ENCODE data around the gene TNP1. TPM values are rescaled to one million over a fixed set of nuclear protein-coding genes. Genes with fewer than 3 reads are reported as not detected.

Gene TNP1
- total RNA-seq, 4 donors from 2014 or later: not detected

GRCh38 chr2:216881411-216881810 is 21.5 kb upstream of the TNP1 start:
- TF ChIP-seq POLR2A (IDR thresholded peaks at IDR 0.05) (no peak), CTCF (IDR thresholded peaks at IDR 0.05) (no peak)
- no peak overlapping the region for H3K4me3 ChIP-seq
- H3K27me3 ChIP-seq: no peaks in the 10 kb centered on the region
- no peak for DNase-seq
- no peaks in the 10 kb centered on the region for H3K9me3 ChIP-seq
- no peaks in the 10 kb centered on the region for H3K4me1 ChIP-seq
- no peaks in the 10 kb centered on the region for H3K36me3 ChIP-seq
- H3K27ac ChIP-seq: no peak overlapping the region

- no peaks in the 10 kb centered on the region for H3K27me3 ChIP-seq
- no peak overlapping the region for H3K4me3 ChIP-seq
- H3K9me3 ChIP-seq: no peaks in the 10 kb centered on the region
- no peak for DNase-seq
- no peaks in the 10 kb centered on the region for H3K36me3 ChIP-seq
- H3K27ac ChIP-seq: no peak overlapping the region
- no peak for TF ChIP-seq CTCF (IDR thresholded peaks at IDR 0.05)
- no peak for TF ChIP-seq POLR2A (IDR thresholded peaks at IDR 0.05)
- no peaks in the 10 kb centered on the region for H3K4me1 ChIP-seq
These were observed 20.8 kb upstream of the TNP1 start for GRCh38 chr2:216880509-216881184.

DNA sequence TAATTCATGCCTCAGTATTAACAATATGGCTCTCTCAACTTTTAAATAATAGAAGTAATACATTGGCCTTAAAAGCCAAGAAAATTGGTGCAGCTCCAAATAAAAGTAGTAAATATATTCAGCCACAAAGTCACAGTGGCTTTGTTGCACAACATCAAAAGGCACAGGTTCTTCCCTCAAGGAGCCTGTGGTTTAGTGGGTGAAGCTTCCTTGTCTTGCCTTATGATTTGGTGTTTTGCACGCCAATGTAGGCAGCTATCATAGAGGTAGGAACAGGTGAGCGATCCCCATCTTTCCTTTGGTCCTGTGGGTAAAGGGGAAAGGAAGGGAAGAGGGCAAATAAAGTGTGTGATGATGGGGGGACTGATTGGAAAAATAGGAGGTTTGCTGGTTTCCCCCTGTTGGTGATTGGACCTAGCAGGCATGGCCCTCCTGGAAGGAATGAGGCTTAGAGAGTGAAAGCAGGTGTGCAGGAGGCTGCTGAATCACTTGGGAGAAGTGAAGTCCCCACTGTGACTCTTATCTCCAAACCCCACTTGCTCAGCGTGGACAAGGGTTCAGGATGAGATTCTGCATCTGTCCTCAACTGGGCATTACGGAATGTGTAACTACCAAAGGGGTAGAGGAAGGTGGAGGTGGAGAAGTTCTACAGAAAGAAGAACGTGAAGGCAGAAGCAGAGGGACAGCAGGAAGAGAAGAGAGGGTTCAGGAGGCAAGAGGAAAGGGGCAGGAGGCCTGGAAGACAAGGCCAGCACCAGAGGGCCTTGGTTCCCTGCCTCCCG is 20.1 kb upstream of the TNP1 start:
- no peak for TF ChIP-seq POLR2A (IDR thresholded peaks at IDR 0.05)
- no peak for TF ChIP-seq CTCF (IDR thresholded peaks at IDR 0.05)
- H3K27ac ChIP-seq: no peak overlapping the region
- DNase-seq: no peak

GRCh38 chr2:216878072-216878471 is 18.2 kb upstream of the TNP1 start:
- no peak for DNase-seq
- TF ChIP-seq CTCF (IDR thresholded peaks at IDR 0.05): no peak
- no peak for TF ChIP-seq POLR2A (IDR thresholded peaks at IDR 0.05)

More for the DNA sequence above, 20.1 kb upstream of the TNP1 start:
- Histone ChIP-seq H3K4me3 (no peak overlapping the region), H3K27me3 (no peaks in the 10 kb centered on the region), H3K4me1 (no peaks in the 10 kb centered on the region), H3K9me3 (no peaks in the 10 kb centered on the region), H3K36me3 (no peaks in the 10 kb centered on the region)

DNA sequence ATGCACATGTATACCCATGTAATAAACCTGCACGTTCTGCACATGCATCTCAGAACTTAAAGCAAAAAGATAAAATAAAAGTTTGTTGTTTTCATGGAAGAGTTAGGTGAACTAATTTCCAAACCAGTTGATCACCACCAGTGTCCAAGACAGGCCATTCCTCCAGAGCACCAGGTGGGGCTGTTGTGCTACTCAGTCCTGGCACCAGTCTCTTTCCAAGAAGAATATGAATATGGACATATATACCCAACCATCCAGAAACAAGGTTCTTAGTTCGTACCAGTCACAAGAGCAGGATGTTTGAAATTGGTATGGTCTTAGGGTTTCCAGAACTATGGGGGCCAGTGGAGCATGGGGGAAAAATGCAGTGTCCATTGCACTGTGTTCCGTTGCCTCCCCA is 17.2 kb upstream of the TNP1 start:
- H3K4me1 ChIP-seq: no peaks in the 10 kb centered on the region
- no peaks in the 10 kb centered on the region for H3K27me3 ChIP-seq
- no peak for DNase-seq
- H3K4me3 ChIP-seq: no peak overlapping the region
- no peaks in the 10 kb centered on the region for H3K9me3 ChIP-seq
- H3K27ac ChIP-seq: no peak overlapping the region
- no peaks in the 10 kb centered on the region for H3K36me3 ChIP-seq
- TF ChIP-seq POLR2A (IDR thresholded peaks at IDR 0.05): no peak
- no peak for TF ChIP-seq CTCF (IDR thresholded peaks at IDR 0.05)

More at GRCh38 chr2:216878072-216878471, 18.2 kb upstream of the TNP1 start:
- Histone ChIP-seq H3K27ac (no peak overlapping the region), H3K9me3 (no peaks in the 10 kb centered on the region), H3K27me3 (no peaks in the 10 kb centered on the region), H3K36me3 (no peaks in the 10 kb centered on the region), H3K4me3 (no peak overlapping the region), H3K4me1 (no peaks in the 10 kb centered on the region)
